ENCODE results near the gene ANKRD52. TPM values are rescaled to one million over a fixed set of nuclear protein-coding genes. Genes with fewer than 3 reads are reported as not detected.

ANKRD52 gene
- total and polyA plus RNA-seq, 9 of the 15 experiments (the other 6 are each of a cell fraction or from before 2014, with no cell fraction given), result 0.52 to 46.8 (median 7.9) TPM

GRCh38 chr12:56271031-56271430 is 12.8 kb upstream of the ANKRD52 start:
- intact Hi-C loops (cut with micrococcal nuclease) (loop anchor here (2.0 kb wide), 1 partner anchor 78 kb away; no protein-coding TSS in a partner anchor), in situ Hi-C loops (cut with MboI) (no loop called here)
- DNase-seq (ENCODE audit: extremely low read depth in 1 of 4, low spot score in 3 of 4) (peak; percentile 34 to 58 (median 44)), ATAC-seq (peak; percentile 64), FAIRE-seq (peak; percentile 78)
- no peak overlapping the region for H3K9ac ChIP-seq (ENCODE audit: insufficient read depth in 1 of 2, low read depth in 2 of 2, low read length in 2 of 2)
- H2AFZ ChIP-seq (ENCODE audit: low read depth, low read length), result no peak overlapping the region
- no peak overlapping the region for H3K4me2 ChIP-seq (ENCODE audit: insufficient read depth, low read length)
- BruUV-seq (replicated peaks), result no TSS peak
- H3K27ac ChIP-seq (ENCODE audit: extremely low read depth, low read depth, low read length), result no peak overlapping the region
- H3K36me3 ChIP-seq (ENCODE audit: control insufficient read depth, insufficient read depth, low read length), result peaks cover 67% of the 10 kb centered on the region
- CTCF ChIA-PET (ENCODE audit: low intra/inter-chr PET ratio), result no interaction called here
- H3K27me3 ChIP-seq (ENCODE audit: control insufficient read depth in 2 of 2, insufficient read depth in 2 of 2, low read length in 2 of 2), result no peaks in the 10 kb centered on the region
- 19% methylated on average over 1 of the region's 1 CpG for WGBS (ENCODE audit: insufficient coverage, low coverage, missing lambda C conversion rate)
- H3K4me1 ChIP-seq (replicated peaks in 1 of 2; ENCODE audit: control insufficient read depth in 2 of 2, insufficient read depth in 2 of 2, low read length in 2 of 2), result peaks cover 6 to 17% of the 10 kb centered on the region in 2 experiments; a peak in 3 of 5 replicates
- H3K9me1 ChIP-seq (ENCODE audit: control insufficient read depth, insufficient read depth, low read length), result no peaks in the 10 kb centered on the region
- POLR2A ChIA-PET, result interaction anchor here (0.6 to 2.9 kb wide), 8 partner anchors 8 to 144 kb away, joined by 3 to 13 read pairs (median 4); partner anchors contain the start of gene ANKRD52
- H3K79me2 ChIP-seq (ENCODE audit: control insufficient read depth, insufficient read depth, low read length), result no peaks in the 10 kb centered on the region
- no peak overlapping the region for H3K4me3 ChIP-seq
- H4K20me1 ChIP-seq (replicated peaks; ENCODE audit: control insufficient read depth, insufficient read depth, low read length), result no peaks in the 10 kb centered on the region
- H3K9me3 ChIP-seq (replicated peaks; ENCODE audit: control insufficient read depth, insufficient read depth, low read depth, low read length), result no peaks in the 10 kb centered on the region
- no peak for TF ChIP-seq ZNF282 (CRISPR knock-in tag; IDR thresholded peaks at IDR 0.05)
- no peak for TF ChIP-seq NCOA4 (IDR thresholded peaks at IDR 0.05; ENCODE audit: partially characterized antibody)
- TF ChIP-seq RCOR1 (IDR thresholded peaks at IDR 0.05; ENCODE audit: borderline replicate concordance in 1 of 2, low read depth in 2 of 2, low read length in 2 of 2), result 0 out of 4 replicates have a peak, but pooled peaks of 1 of the 2 experiments have one; percentile 11
- TF ChIP-seq RBBP5 (IDR thresholded peaks at IDR 0.05; ENCODE audit: borderline replicate concordance, insufficient read depth, low read length, poor library complexity, severe bottlenecking), result no peak
- TF ChIP-seq POLR2A (conservative IDR thresholded peaks at IDR 0.05), result peak; percentile 45; the same call in 1 of the 2 replicates
- no peak for TF ChIP-seq SIN3B (IDR thresholded peaks at IDR 0.05; ENCODE audit: low read depth)
- TF ChIP-seq CTCF (IDR thresholded peaks at IDR 0.05 in 2 of 3, conservative IDR thresholded peaks at IDR 0.05 in 1 of 3; ENCODE audit: insufficient read depth in 2 of 3, low read depth in 1 of 3, low read length in 3 of 3), result peak; percentile 63 to 69 (median 68)
- peak; percentile 14 for TF ChIP-seq E2F8 (IDR thresholded peaks at IDR 0.05; ENCODE audit: low read depth, partially characterized antibody)
- peak; percentile 59 for TF ChIP-seq POLR2AphosphoS5 (IDR thresholded peaks at IDR 0.05; ENCODE audit: control insufficient read depth, insufficient read depth, low read depth, low read length)
- TF ChIP-seq CTBP1 (IDR thresholded peaks at IDR 0.05; ENCODE audit: borderline replicate concordance), result 0 out of 2 replicates have a peak, but pooled peaks have one; percentile 13
- TF ChIP-seq PHTF2 (CRISPR knock-in tag; IDR thresholded peaks at IDR 0.05), result no peak
- TF ChIP-seq CCNT2 (IDR thresholded peaks at IDR 0.05; ENCODE audit: borderline replicate concordance, extremely low read depth, insufficient read length, low read depth, low read length), result no peak
- TF ChIP-seq SRSF9 (IDR thresholded peaks at IDR 0.05; ENCODE audit: borderline replicate concordance, low read depth, low read length), result no peak
- peak; percentile 58; the same call in 1 of the 2 replicates for TF ChIP-seq MEF2A (IDR thresholded peaks at IDR 0.05; ENCODE audit: control insufficient read depth, low read depth, low read length)
- TF ChIP-seq ESRRA (IDR thresholded peaks at IDR 0.05; ENCODE audit: borderline replicate concordance, low read depth), result 0 out of 2 replicates have a peak, but pooled peaks have one; percentile 18
- TF ChIP-seq NFRKB (IDR thresholded peaks at IDR 0.05; ENCODE audit: low read depth), result no peak
- TF ChIP-seq SIN3A (IDR thresholded peaks at IDR 0.05; ENCODE audit: borderline replicate concordance in 2 of 2, control insufficient read depth in 1 of 2, low read depth in 2 of 2, low read length in 2 of 2), result peak in 1 of 2 experiments; percentile 43; a peak in 1 of 4 replicates

Data from K562 (cell line).